B cell (primary cell): ENCODE measurements around the gene CXADR. TPM values are rescaled to one million over a fixed set of nuclear protein-coding genes. Genes with fewer than 3 reads are reported as not detected.
A peak's percentile ranks its signal among the peaks of the same experiment; 100 is the strongest.

Experiments
- ATAC-seq: fragments of 200-7000 bp; cut with Tn5 transposase; one replicate; pipeline ENCODE4 v1.10.0; 2021; ENCODE audit warnings: low read depth, mild to moderate bottlenecking, moderate number of reproducible peaks, moderate library complexity
- CTCF ChIA-PET: fragments of 350-600 bp; sonication (Branson Sonifier 250); formaldehyde crosslinking; loops from one replicate; lab custom pipeline; 2021; ENCODE audit warnings: antibody characterized with exemption, inconsistent platforms; lab: Charles Lee
- POLR2A ChIA-PET: fragments of 350-600 bp; sonication (Branson Sonifier 250); formaldehyde crosslinking; loops from one replicate; lab custom pipeline; 2021; ENCODE audit warnings: antibody characterized with exemption; lab: Charles Lee
- DNase-seq: peaks from one replicate; pipeline ENCODE4 v3.0.0; 2013
- H2AFZ ChIP-seq: 2 replicates; pipeline ENCODE4 v1.6.1; 2012; ENCODE audit warnings: mild to moderate bottlenecking, low read depth, low read length; ENCODE audit not compliant: insufficient read depth, poor library complexity, severe bottlenecking
- H3K27ac ChIP-seq, 2 donors: 1 replicate in 1 of 2; 2 replicates in 1 of 2; pipeline ENCODE4 v1.5.1; 2012 to 2013; ENCODE audit warnings: low read length in 2 of 2, mild to moderate bottlenecking in 2 of 2, moderate library complexity in 1 of 2
- H3K27me3 ChIP-seq, 4 experiments: fragments of 200-600 bp in 1 of 4; sonication (generic) in 1 of 4; replicated peaks in 1 of 4; 1 replicate in 2 of 4; 2 replicates in 2 of 4; pipeline versions ENCODE4 v1.6.1 to v1.7.0; 2013 to 2016; ENCODE audit warnings: low read length in 3 of 4, mild to moderate bottlenecking in 2 of 4, mixed read lengths in 1 of 4, moderate library complexity in 1 of 4; ENCODE audit not compliant: insufficient read depth in 4 of 4, control insufficient read depth in 3 of 4; ENCODE audit errors: control extremely low read depth in 1 of 4
- H3K36me3 ChIP-seq, 2 experiments: replicated peaks in 1 of 2; 1 replicate in 1 of 2; 2 replicates in 1 of 2; pipeline versions ENCODE4 v1.6.1 to v1.7.1; 2013; ENCODE audit warnings: low read length in 1 of 2; ENCODE audit not compliant: insufficient read depth in 2 of 2, control insufficient read depth in 1 of 2; ENCODE audit errors: control extremely low read depth in 1 of 2, extremely low read depth in 1 of 2
- H3K4me1 ChIP-seq, 2 donors: fragments of 200-600 bp in 1 of 2; sonication (generic) in 1 of 2; 1 replicate in 1 of 2; 2 replicates in 1 of 2; pipeline versions ENCODE4 v1.5.1 to v1.6.1; 2013 to 2017; ENCODE audit warnings: low read length in 2 of 2; ENCODE audit not compliant: control insufficient read depth in 2 of 2, insufficient read depth in 2 of 2
- H3K4me2 ChIP-seq: replicated peaks from 2 replicates; pipeline ENCODE3; 2012; ENCODE audit warnings: mild to moderate bottlenecking, low read depth, low read length; ENCODE audit not compliant: poor library complexity, severe bottlenecking
- H3K4me3 ChIP-seq, 5 experiments: fragments of 200-600 bp in 1 of 5; sonication (generic) in 1 of 5; 1 replicate in 3 of 5; 2 replicates in 2 of 5; pipeline versions ENCODE4 v1.5.1 to v1.7.0; 2011 to 2016; ENCODE audit warnings: low read length in 4 of 5, mild to moderate bottlenecking in 4 of 5, low read depth in 2 of 5, control low read depth in 1 of 5, moderate library complexity in 1 of 5; ENCODE audit not compliant: insufficient read depth in 1 of 5; ENCODE audit errors: control extremely low read depth in 1 of 5, extremely low read depth in 1 of 5
- H3K79me2 ChIP-seq: fragments of 200-600 bp; sonication (generic); one replicate; pipeline ENCODE4 v1.6.0; 2016; ENCODE audit warnings: low read length; ENCODE audit not compliant: control insufficient read depth, insufficient read depth
- H3K9ac ChIP-seq: fragments of 200-600 bp; sonication (generic); 2 replicates; pipeline ENCODE4 v1.6.1; 2017; ENCODE audit warnings: mild to moderate bottlenecking, low read length, moderate library complexity
- H3K9me3 ChIP-seq, 3 donors: one replicate each; pipeline versions ENCODE4 v1.6.1 to v1.7.1; 2013; ENCODE audit warnings: low read length in 2 of 3; ENCODE audit not compliant: control insufficient read depth in 2 of 3, insufficient read depth in 1 of 3; ENCODE audit errors: control extremely low read depth in 1 of 3
- H4K20me1 ChIP-seq: 2 replicates; pipeline ENCODE4 v1.6.0; 2012; ENCODE audit warnings: mild to moderate bottlenecking, low read length; ENCODE audit not compliant: insufficient read depth, control insufficient read depth, poor library complexity, severe bottlenecking
- H3K27ac Mint-ChIP-seq: one replicate; pipeline ENCODE4 v1.8.0; 2021; ENCODE audit warnings: mixed read lengths
- H3K27me3 Mint-ChIP-seq: one replicate; pipeline ENCODE4 v1.8.0; 2021; ENCODE audit warnings: mixed read lengths
- H3K4me1 Mint-ChIP-seq: one replicate; pipeline ENCODE4 v1.8.0; 2021; ENCODE audit warnings: mixed read lengths
- H3K4me3 Mint-ChIP-seq: one replicate; pipeline ENCODE4 v1.8.0; 2021; ENCODE audit warnings: mixed read lengths
- H3K9me3 Mint-ChIP-seq: one replicate; pipeline ENCODE4 v1.8.0; 2022; ENCODE audit warnings: mixed read lengths; ENCODE audit not compliant: insufficient read depth
- CTCF ChIP-seq: fragments of 200-600 bp; IDR thresholded peaks from one replicate; pipeline ENCODE4 v1.8.0; 2022; ENCODE audit warnings: antibody characterized with exemption, mild to moderate bottlenecking
- EZH2 ChIP-seq: IDR thresholded peaks from 2 replicates; pipeline ENCODE4 v1.6.1; 2012; ENCODE audit warnings: borderline replicate concordance, low read depth, mild to moderate bottlenecking, moderate library complexity, low read length; ENCODE audit not compliant: insufficient read depth, poor library complexity, severe bottlenecking
- WGBS: methylation state at CpG from one replicate; pipeline ENCODE4 v1.1.5; 2013; ENCODE audit warnings: missing lambda C conversion rate; ENCODE audit not compliant: insufficient coverage; 5-methylcytosine and 5-hydroxymethylcytosine counted together
- intact Hi-C: fragments of 100-400 bp; cut with micrococcal nuclease; formaldehyde crosslinking; loops from one replicate; pipeline ENCODE4 v1.10.0; 2022
- polyA plus RNA-seq: library from polyadenylated mRNA; depleted of rRNA; stranded (reverse); fragments of >200 nt; gene quantifications from 2 replicates; pipeline ENCODE4 v1.2.3, GENCODE V29; 2012
- total RNA-seq, 2 donors: library from RNA; stranded (reverse); fragments of 120-200 nt in 1 of 2; gene quantifications; 1 replicate in 1 of 2; 2 replicates in 1 of 2; pipeline versions ENCODE4 v1.2.3 to v1.2.4, GENCODE V29; 2013 to 2022

Gene CXADR
- total and polyA plus RNA-seq, 2 donors (not counting 1 experiment from before 2014, with no cell fraction given) = not detected

- no peak for TF ChIP-seq EZH2
- TF ChIP-seq CTCF = no peak
- Histone ChIP-seq H4K20me1 (no peaks in the 10 kb centered on the region), H3K36me3 (peaks cover 0 to 2% of the 10 kb centered on the region in 2 experiments), H3K4me2 (peak overlapping the region; percentile 94), H3K9me3 (peaks cover 0 to 2% (median 0%) of the 10 kb centered on the region in 3 donors), H3K27ac (peak overlapping the region in 1 of 2 donors; percentile 62), H2AFZ (peak overlapping the region; percentile 97), H3K4me1 (peaks cover 8 to 10% of the 10 kb centered on the region in 2 donors), H3K9ac (no peak overlapping the region), H3K27me3 (no peaks in the 10 kb centered on the region), H3K4me3 (peak overlapping the region in 4 of 5 experiments; percentile 75 to 89 (median 79)), H3K79me2 (peaks cover 21% of the 10 kb centered on the region)
- no peak for ATAC-seq
- intact Hi-C loops = loop anchor here (2.0 kb wide), 1 partner anchor 98 kb away; the partner anchor contains the start of gene CXADR
- POLR2A ChIA-PET = no interaction called here
- peak overlapping the region; percentile 97 for H3K4me3 Mint-ChIP-seq
- CTCF ChIA-PET = interaction anchor here (1.4 kb wide), 1 partner anchor 10 kb away, joined by 3 read pairs; no protein-coding TSS in a partner anchor
- no peak for DNase-seq
- peak overlapping the region; percentile 96 for H3K27ac Mint-ChIP-seq
- no CpG with 5 or more reads among the region's 9 CpGs for WGBS
- H3K27me3 Mint-ChIP-seq = no peaks in the 10 kb centered on the region
- H3K9me3 Mint-ChIP-seq = no peaks in the 10 kb centered on the region
- peaks cover 18% of the 10 kb centered on the region for H3K4me1 Mint-ChIP-seq
Measured at GRCh38 chr21:17610911-17611310, 98.1 kb downstream of the CXADR start.

- H3K9me3 Mint-ChIP-seq = no peaks in the 10 kb centered on the region
- no peaks in the 10 kb centered on the region for H3K27me3 Mint-ChIP-seq
- H3K79me2 ChIP-seq = peaks cover 21% of the 10 kb centered on the region
- peaks cover 0 to 2% (median 0%) of the 10 kb centered on the region in 3 donors for H3K9me3 ChIP-seq
- intact Hi-C loops = loop anchor here (2.0 kb wide), 2 partner anchors 99 to 177 kb away; partner anchors contain the start of gene CXADR
- H3K36me3 ChIP-seq = peaks cover 0 to 2% of the 10 kb centered on the region in 2 experiments
- peak overlapping the region; percentile 97 for H3K4me3 Mint-ChIP-seq
- no peaks in the 10 kb centered on the region for H4K20me1 ChIP-seq
- no peak for TF ChIP-seq CTCF
- no peak for TF ChIP-seq EZH2
- H3K4me2 ChIP-seq = peak overlapping the region; percentile 94
- POLR2A ChIA-PET = no interaction called here
- H3K4me1 ChIP-seq = peaks cover 8 to 10% of the 10 kb centered on the region in 2 donors
- peak overlapping the region; percentile 84 for H3K9ac ChIP-seq
- ATAC-seq (peak; percentile 42), DNase-seq (peak; percentile 87)
- H2AFZ ChIP-seq = peak overlapping the region; percentile 97
- CTCF ChIA-PET = interaction anchor here (1.4 kb wide), 1 partner anchor 10 kb away, joined by 3 read pairs; no protein-coding TSS in a partner anchor
- H3K27ac Mint-ChIP-seq = peak overlapping the region; percentile 96
- H3K27me3 ChIP-seq = no peaks in the 10 kb centered on the region
- peak overlapping the region; percentile 3 to 62 for H3K27ac ChIP-seq
- peaks cover 18% of the 10 kb centered on the region for H3K4me1 Mint-ChIP-seq
- 0% methylated on average over 20 of the region's 26 CpGs for WGBS
- H3K4me3 ChIP-seq = peak overlapping the region; percentile 75 to 89 (median 79)
Measured at GRCh38 chr21:17611414-17612022, 98.7 kb downstream of the CXADR start.
